Stimulated activated naive CD8-positive, alpha-beta T cell treated with anti-CD3 and anti-CD28 coated beads, Interleukin-15, amount 100 ng/mL, for 72 hours (primary cell): ENCODE measurements around the gene LRCH2.

Experiments used
- ATAC-seq: fragments of 150-1000 bp; cut with Tn5 transposase; 2 replicates; pipeline ENCODE4 v1.10.0; 2021; ENCODE audit warnings: mild to moderate bottlenecking, moderate library complexity
- DNase-seq, 2 donors: peaks; one replicate each; pipeline ENCODE4 v3.0.0; 2021 to 2022
- H3K27ac Mint-ChIP-seq, 2 donors: one replicate each; pipeline ENCODE4 v1.8.0; 2022; ENCODE audit warnings: mild to moderate bottlenecking in 2 of 2, mixed read lengths in 2 of 2, moderate library complexity in 2 of 2
- H3K27me3 Mint-ChIP-seq: one replicate; pipeline ENCODE4 v1.8.0; 2022; ENCODE audit warnings: mixed read lengths
- H3K4me1 Mint-ChIP-seq: one replicate; pipeline ENCODE4 v1.8.0; 2022; ENCODE audit warnings: mild to moderate bottlenecking, mixed read lengths
- H3K4me3 Mint-ChIP-seq, 2 donors: one replicate each; pipeline ENCODE4 v1.8.0; 2022; ENCODE audit warnings: mild to moderate bottlenecking in 2 of 2, mixed read lengths in 2 of 2, moderate library complexity in 1 of 2
- H3K9me3 Mint-ChIP-seq, 2 donors: one replicate each; pipeline ENCODE4 v1.8.0; 2022; ENCODE audit warnings: mixed read lengths in 2 of 2

Gene LRCH2, protein sequence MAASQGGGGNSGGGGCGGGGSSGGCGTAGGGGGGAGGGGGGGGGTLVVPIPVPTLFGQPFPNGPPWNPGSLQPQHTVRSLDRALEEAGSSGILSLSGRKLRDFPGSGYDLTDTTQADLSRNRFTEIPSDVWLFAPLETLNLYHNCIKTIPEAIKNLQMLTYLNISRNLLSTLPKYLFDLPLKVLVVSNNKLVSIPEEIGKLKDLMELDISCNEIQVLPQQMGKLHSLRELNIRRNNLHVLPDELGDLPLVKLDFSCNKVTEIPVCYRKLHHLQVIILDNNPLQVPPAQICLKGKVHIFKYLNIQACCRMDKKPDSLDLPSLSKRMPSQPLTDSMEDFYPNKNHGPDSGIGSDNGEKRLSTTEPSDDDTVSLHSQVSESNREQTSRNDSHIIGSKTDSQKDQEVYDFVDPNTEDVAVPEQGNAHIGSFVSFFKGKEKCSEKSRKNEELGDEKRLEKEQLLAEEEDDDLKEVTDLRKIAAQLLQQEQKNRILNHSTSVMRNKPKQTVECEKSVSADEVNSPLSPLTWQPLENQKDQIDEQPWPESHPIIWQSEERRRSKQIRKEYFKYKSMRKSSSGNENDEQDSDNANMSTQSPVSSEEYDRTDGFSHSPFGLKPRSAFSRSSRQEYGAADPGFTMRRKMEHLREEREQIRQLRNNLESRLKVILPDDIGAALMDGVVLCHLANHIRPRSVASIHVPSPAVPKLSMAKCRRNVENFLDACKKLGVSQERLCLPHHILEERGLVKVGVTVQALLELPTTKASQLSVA

DNA sequence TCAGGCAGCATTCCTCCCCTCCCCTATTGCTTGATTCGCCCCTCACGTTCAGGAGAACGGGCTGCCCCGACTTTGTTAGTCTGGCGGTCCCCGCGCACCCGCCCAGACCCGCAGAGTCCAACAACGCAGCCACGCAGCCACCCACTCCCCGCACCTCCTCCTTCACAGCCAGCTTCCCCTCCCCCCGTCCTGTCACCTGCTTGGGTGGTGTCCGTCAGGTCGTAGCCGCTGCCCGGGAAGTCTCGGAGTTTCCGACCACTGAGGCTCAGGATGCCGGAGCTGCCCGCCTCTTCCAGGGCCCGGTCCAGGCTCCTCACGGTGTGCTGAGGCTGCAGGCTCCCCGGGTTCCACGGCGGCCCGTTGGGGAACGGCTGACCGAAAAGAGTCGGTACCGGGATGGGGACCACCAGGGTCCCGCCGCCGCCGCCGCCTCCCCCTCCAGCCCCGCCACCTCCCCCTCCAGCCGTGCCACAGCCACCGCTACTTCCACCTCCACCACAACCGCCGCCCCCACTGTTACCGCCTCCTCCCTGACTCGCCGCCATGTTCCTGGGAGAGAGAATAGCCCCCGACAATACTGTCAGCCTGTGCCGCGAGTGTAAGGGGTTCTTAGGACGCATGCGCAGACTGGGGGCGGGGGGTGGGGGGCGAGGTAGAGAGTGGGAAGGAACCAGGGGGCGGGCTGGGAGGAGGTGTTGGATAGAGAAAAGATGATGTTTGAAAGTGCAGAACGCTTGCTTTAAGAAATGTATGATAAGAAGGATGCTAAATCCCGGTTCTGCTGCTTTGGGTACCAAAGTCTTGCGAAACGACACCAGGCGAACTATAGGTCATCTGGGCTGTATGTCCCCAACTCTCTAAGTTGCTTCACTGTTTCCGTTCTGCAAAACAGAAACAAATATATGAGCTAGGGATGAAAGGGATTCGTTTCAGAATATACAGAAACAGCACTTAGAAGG, at the start of gene LRCH2:
TSS of gene LRCH2 (minus strand) at position 600 of the 959 bp plus-strand sequence. CDS start at position 545, 55 bp downstream.
- Mint-ChIP-seq H3K4me1 (no peaks in the 10 kb centered on the region), H3K27me3 (peaks cover 36% of the 10 kb centered on the region), H3K4me3 (peak within 1 kb of the TSS in 1 of 2 donors; percentile 27), H3K9me3 (no peaks in the 10 kb centered on the region), H3K27ac (no peak within 1 kb of the TSS)
- no peak for DNase-seq
- ATAC-seq: no peak

GRCh38 chrX:115269051-115269683, 35.3 kb upstream of the LRCH2 start:
- no peaks in the 10 kb centered on the region for H3K4me1 Mint-ChIP-seq
- H3K9me3 Mint-ChIP-seq: no peaks in the 10 kb centered on the region
- H3K27me3 Mint-ChIP-seq: no peaks in the 10 kb centered on the region
- no peak for ATAC-seq
- no peak for DNase-seq
- no peak overlapping the region for H3K27ac Mint-ChIP-seq
- no peak overlapping the region for H3K4me3 Mint-ChIP-seq

DNA sequence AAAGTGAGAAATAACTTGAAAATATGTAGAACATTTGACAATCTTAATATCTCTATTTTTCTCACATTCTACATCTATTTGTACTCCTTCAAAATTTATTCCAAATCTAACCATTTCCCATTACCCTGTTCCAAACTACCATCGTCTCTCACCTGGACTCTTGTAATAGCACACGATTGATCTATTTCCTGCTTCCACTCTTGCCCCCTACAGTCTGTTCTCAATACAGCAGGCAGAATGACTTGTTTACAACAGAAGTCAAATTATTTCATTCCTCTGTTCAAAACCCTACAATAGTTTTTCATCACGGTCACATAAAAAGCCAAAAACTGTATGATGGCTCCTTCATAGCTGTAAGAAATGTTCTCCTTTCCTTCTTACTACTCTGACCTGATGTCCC, 34.5 kb upstream of the LRCH2 start:
- Mint-ChIP-seq H3K27ac (no peak overlapping the region), H3K27me3 (no peaks in the 10 kb centered on the region), H3K4me3 (no peak overlapping the region), H3K4me1 (no peaks in the 10 kb centered on the region), H3K9me3 (no peaks in the 10 kb centered on the region)
- no peak for ATAC-seq
- no peak for DNase-seq

- Mint-ChIP-seq H3K9me3 (no peaks in the 10 kb centered on the region), H3K4me1 (no peaks in the 10 kb centered on the region), H3K4me3 (no peak overlapping the region), H3K27ac (no peak overlapping the region), H3K27me3 (no peaks in the 10 kb centered on the region)
- DNase-seq (no peak), ATAC-seq (no peak)
Measured at GRCh38 chrX:115266300-115266699, 32.4 kb upstream of the LRCH2 start.

DNA sequence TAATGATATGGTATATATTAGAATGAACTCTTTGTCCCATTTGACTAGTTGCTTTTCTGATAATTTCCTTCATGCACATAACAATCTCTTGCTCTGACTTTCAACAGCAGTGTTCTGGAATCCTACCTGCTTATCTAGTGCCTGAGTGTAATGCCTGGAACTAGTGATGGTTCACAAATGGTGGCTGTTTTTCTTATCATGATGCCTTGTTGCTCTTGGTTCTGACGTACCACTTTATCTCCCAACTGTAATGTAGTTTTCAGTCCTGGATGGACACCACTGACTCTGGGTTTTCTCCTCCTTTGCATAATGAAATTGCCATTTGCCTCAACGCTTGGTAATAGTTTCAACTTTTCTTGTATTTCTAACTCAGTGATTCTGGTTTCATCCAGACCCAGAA, 30.1 kb upstream of the LRCH2 start:
- no peak overlapping the region for H3K4me3 Mint-ChIP-seq
- no peaks in the 10 kb centered on the region for H3K4me1 Mint-ChIP-seq
- ATAC-seq (no peak), DNase-seq (no peak)
- H3K27me3 Mint-ChIP-seq: no peaks in the 10 kb centered on the region
- H3K9me3 Mint-ChIP-seq: no peaks in the 10 kb centered on the region
- H3K27ac Mint-ChIP-seq: no peak overlapping the region

DNA sequence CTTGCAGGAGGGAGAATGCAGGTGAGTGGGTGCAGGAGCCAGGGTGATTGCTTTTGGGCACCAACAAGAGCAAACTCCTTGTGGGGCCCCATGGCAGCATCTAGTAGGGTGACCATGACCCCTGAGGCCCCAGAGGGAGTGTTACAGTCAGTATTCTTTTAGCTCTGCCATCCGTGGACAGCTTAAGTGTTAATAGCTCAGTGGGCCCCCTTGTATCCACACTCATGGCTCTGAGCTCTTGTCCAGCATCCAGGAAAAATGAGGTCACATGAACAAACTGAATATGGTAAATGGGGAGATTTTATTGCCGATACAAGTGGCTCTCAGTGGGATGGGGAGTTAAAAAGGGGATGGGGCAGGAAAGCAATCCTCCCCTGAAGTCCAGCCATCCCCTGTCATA, 27.3 kb upstream of the LRCH2 start:
- no peak overlapping the region for H3K4me3 Mint-ChIP-seq

GRCh38 chrX:115260330-115260729, 26.4 kb upstream of the LRCH2 start:
- ATAC-seq (no peak), DNase-seq (no peak)
- Mint-ChIP-seq H3K9me3 (no peaks in the 10 kb centered on the region), H3K4me1 (no peaks in the 10 kb centered on the region), H3K4me3 (no peak overlapping the region), H3K27me3 (no peaks in the 10 kb centered on the region), H3K27ac (no peak overlapping the region)

More for the DNA sequence above, 27.3 kb upstream of the LRCH2 start:
- Mint-ChIP-seq H3K27ac (no peak overlapping the region), H3K27me3 (no peaks in the 10 kb centered on the region), H3K9me3 (no peaks in the 10 kb centered on the region), H3K4me1 (no peaks in the 10 kb centered on the region)
- DNase-seq: no peak
- no peak for ATAC-seq

- Mint-ChIP-seq H3K4me1 (no peaks in the 10 kb centered on the region), H3K4me3 (no peak overlapping the region), H3K27me3 (no peaks in the 10 kb centered on the region), H3K9me3 (no peaks in the 10 kb centered on the region), H3K27ac (no peak overlapping the region)
- ATAC-seq (no peak), DNase-seq (no peak)
Measured at GRCh38 chrX:115259238-115259875, 25.5 kb upstream of the LRCH2 start.

DNA sequence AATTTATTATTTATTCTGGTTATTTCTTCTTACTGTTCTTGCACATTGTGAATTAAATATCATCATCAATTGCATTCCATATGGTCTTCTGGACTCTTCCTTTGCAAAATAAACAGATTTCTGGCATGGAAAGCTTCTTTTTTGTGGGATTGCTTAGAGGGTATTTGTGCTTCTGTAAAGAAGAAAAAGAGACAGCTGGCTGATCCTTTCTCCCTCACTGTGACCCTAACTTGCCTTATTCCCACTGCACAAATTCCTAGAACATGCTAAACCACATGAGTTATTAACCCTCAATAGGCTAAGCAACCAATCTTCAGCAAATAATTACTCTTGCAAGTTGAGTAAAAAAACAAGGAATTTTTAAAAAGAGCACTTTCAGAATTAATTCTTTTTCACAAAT, 23.8 kb upstream of the LRCH2 start:
- Mint-ChIP-seq H3K9me3 (no peaks in the 10 kb centered on the region), H3K4me1 (no peaks in the 10 kb centered on the region), H3K27ac (peak overlapping the region in 1 of 2 donors; percentile 54), H3K4me3 (no peak overlapping the region), H3K27me3 (no peaks in the 10 kb centered on the region)
- DNase-seq (no peak), ATAC-seq (no peak)

- no peak overlapping the region for H3K27ac Mint-ChIP-seq
- H3K27me3 Mint-ChIP-seq: no peaks in the 10 kb centered on the region
- H3K4me3 Mint-ChIP-seq: no peak overlapping the region
- H3K9me3 Mint-ChIP-seq: no peaks in the 10 kb centered on the region
- DNase-seq: no peak
- H3K4me1 Mint-ChIP-seq: no peaks in the 10 kb centered on the region
- ATAC-seq: no peak
Measured at GRCh38 chrX:115255003-115255402, 21.1 kb upstream of the LRCH2 start.

- H3K27me3 Mint-ChIP-seq: no peaks in the 10 kb centered on the region
- ATAC-seq (no peak), DNase-seq (no peak)
- H3K4me3 Mint-ChIP-seq: no peak overlapping the region
- no peaks in the 10 kb centered on the region for H3K9me3 Mint-ChIP-seq
- no peak overlapping the region for H3K27ac Mint-ChIP-seq
- H3K4me1 Mint-ChIP-seq: no peaks in the 10 kb centered on the region
Measured at GRCh38 chrX:115251458-115252233, 17.8 kb upstream of the LRCH2 start.

GRCh38 chrX:115237056-115237455, 3.2 kb upstream of the LRCH2 start:
- DNase-seq (no peak), ATAC-seq (no peak)
- peaks cover 21% of the 10 kb centered on the region for H3K27me3 Mint-ChIP-seq
- no peak overlapping the region for H3K27ac Mint-ChIP-seq
- H3K4me3 Mint-ChIP-seq: no peak overlapping the region
- no peaks in the 10 kb centered on the region for H3K4me1 Mint-ChIP-seq
- no peaks in the 10 kb centered on the region for H3K9me3 Mint-ChIP-seq

GRCh38 chrX:115236560-115236959, 2.7 kb upstream of the LRCH2 start:
- Mint-ChIP-seq H3K27me3 (peaks cover 26% of the 10 kb centered on the region), H3K27ac (no peak overlapping the region), H3K9me3 (no peaks in the 10 kb centered on the region), H3K4me3 (no peak overlapping the region), H3K4me1 (no peaks in the 10 kb centered on the region)
- ATAC-seq: no peak
- DNase-seq: no peak

- no peak overlapping the region for H3K4me3 Mint-ChIP-seq
- ATAC-seq (no peak), DNase-seq (no peak)
- H3K27ac Mint-ChIP-seq: no peak overlapping the region
- H3K9me3 Mint-ChIP-seq: no peaks in the 10 kb centered on the region
- peaks cover 36% of the 10 kb centered on the region for H3K27me3 Mint-ChIP-seq
- H3K4me1 Mint-ChIP-seq: no peaks in the 10 kb centered on the region
Measured at GRCh38 chrX:115234461-115234860, 565 bp upstream of the LRCH2 start.
